Kasumi-1 (cell line): ENCODE measurements around the gene CDCA4.

ENCODE experiments used
- DNase-seq, 2 experiments: peaks; one replicate each; lab custom pipeline; 2025; lab: John Stamatoyannopoulos, UW

Gene CDCA4

GRCh38 chr14:105013150-105013785 is 7.6 kb downstream of the CDCA4 start:
- no peak for DNase-seq

GRCh38 chr14:105012171-105012985 is 8.5 kb downstream of the CDCA4 start:
- peak; percentile 19 to 24 for DNase-seq

GRCh38 chr14:105011312-105011990 is 9.4 kb downstream of the CDCA4 start:
- no peak for DNase-seq

GRCh38 chr14:105010891-105011291 is 10.0 kb downstream of the CDCA4 start:
- no peak for DNase-seq

- DNase-seq, result no peak
Observed at GRCh38 chr14:105010106-105010505, 10.8 kb downstream of the CDCA4 start.

- no peak for DNase-seq
Observed at GRCh38 chr14:105007593-105008264, 13.2 kb downstream of the CDCA4 start.

- no peak for DNase-seq
Observed at GRCh38 chr14:105006831-105007592, 13.9 kb downstream of the CDCA4 start.

GRCh38 chr14:105005929-105006830 is 14.7 kb downstream of the CDCA4 start:
- no peak for DNase-seq

- DNase-seq, result no peak
Observed at GRCh38 chr14:105005329-105005928, 15.5 kb downstream of the CDCA4 start.

- DNase-seq, result no peak
Observed at GRCh38 chr14:104999361-104999760, 21.5 kb downstream of the CDCA4 start.

GRCh38 chr14:104998801-104999200 is 22.1 kb downstream of the CDCA4 start:
- DNase-seq, result no peak

GRCh38 chr14:104996483-104996882 is 24.4 kb downstream of the CDCA4 start:
- no peak for DNase-seq

- no peak for DNase-seq
Observed at GRCh38 chr14:104996032-104996431, 24.9 kb downstream of the CDCA4 start.

GRCh38 chr14:104994978-104995377 is 25.9 kb downstream of the CDCA4 start:
- no peak for DNase-seq

GRCh38 chr14:104993808-104994591 is 26.9 kb downstream of the CDCA4 start:
- peak; percentile 39 to 42 for DNase-seq

- no peak for DNase-seq
Observed at GRCh38 chr14:104993306-104993705, 27.6 kb downstream of the CDCA4 start.

- DNase-seq, result no peak
Observed at GRCh38 chr14:104992501-104992900, 28.4 kb downstream of the CDCA4 start.

- DNase-seq, result no peak
Observed at GRCh38 chr14:104991896-104992230, 29.0 kb downstream of the CDCA4 start.

GRCh38 chr14:104989951-104990303 is 31.0 kb downstream of the CDCA4 start:
- no peak for DNase-seq
